Activated T-helper 9 cell treated with anti-CD3 and anti-CD28 coated beads, Interleukin-2, amount 50 U/mL, for 16 hours (primary cell): ENCODE measurements around the gene DGCR2.
A peak's percentile ranks its signal among the peaks of the same experiment; 100 is the strongest.
"Not testable (repeated sequence)": the region's sequence is repeated elsewhere in the genome, so short reads cannot be mapped to it uniquely, and the experiment has no call there.

Experiments used
- DNase-seq: peaks from one replicate; pipeline ENCODE4 v3.0.0-alpha.2; 2020; ENCODE audit warnings: low read depth

Gene DGCR2, protein sequence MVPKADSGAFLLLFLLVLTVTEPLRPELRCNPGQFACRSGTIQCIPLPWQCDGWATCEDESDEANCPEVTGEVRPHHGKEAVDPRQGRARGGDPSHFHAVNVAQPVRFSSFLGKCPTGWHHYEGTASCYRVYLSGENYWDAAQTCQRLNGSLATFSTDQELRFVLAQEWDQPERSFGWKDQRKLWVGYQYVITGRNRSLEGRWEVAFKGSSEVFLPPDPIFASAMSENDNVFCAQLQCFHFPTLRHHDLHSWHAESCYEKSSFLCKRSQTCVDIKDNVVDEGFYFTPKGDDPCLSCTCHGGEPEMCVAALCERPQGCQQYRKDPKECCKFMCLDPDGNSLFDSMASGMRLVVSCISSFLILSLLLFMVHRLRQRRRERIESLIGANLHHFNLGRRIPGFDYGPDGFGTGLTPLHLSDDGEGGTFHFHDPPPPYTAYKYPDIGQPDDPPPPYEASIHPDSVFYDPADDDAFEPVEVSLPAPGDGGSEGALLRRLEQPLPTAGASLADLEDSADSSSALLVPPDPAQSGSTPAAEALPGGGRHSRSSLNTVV

DNA sequence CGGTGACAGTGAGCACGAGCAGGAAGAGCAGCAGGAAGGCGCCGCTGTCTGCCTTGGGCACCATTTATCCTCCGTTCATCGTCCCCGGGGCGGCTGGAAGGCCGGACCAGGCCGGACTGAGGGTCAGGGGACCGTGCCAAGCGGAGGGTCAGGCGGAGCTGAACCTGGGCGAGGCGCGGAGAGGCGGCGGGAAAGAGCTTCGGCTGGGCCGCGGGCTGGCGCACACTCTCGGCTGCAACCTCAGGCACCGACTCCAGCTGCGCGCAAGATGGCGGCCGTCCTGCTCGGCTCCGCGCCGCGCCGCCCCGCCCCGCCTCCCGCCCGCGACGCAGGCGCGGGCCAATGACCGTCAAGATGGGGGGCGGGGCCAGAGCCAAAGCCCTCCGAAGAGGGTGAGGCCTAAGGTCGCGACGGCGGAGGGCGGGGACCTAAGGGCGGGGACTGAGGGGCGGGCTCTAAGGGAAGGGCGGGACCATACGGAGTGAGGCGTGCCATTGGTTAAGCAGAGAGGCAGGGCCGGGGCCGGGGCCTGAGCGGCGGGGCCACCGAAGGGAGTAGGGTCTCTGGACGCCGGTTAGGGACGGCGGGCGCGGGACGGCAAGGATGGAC lies at the start of gene DGCR2:
DGCR2 (minus strand) TSS at position 270 of the 609 bp plus-strand sequence; CDS start at position 64, 206 bp downstream.
- peak; percentile 96 for DNase-seq

DNA sequence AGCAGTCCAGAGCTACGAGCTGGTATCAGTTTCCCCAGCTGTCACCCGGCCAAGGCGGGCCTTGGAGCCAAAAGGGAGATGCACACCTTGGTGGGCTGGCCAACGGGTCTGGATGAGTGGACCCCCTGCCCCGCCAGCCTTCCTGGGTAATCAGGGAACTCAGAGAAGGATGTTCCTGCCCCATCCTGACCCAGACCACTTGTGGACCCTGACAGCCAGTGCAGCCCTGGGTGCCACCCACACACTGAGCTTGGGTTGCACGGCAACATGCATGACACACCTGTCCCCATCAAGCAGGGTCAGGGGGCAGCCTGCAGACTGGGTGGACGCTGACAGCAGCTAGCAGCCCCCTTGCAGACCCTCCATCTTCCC lies 47.7 kb upstream of the DGCR2 start:
- no peak for DNase-seq

DNA sequence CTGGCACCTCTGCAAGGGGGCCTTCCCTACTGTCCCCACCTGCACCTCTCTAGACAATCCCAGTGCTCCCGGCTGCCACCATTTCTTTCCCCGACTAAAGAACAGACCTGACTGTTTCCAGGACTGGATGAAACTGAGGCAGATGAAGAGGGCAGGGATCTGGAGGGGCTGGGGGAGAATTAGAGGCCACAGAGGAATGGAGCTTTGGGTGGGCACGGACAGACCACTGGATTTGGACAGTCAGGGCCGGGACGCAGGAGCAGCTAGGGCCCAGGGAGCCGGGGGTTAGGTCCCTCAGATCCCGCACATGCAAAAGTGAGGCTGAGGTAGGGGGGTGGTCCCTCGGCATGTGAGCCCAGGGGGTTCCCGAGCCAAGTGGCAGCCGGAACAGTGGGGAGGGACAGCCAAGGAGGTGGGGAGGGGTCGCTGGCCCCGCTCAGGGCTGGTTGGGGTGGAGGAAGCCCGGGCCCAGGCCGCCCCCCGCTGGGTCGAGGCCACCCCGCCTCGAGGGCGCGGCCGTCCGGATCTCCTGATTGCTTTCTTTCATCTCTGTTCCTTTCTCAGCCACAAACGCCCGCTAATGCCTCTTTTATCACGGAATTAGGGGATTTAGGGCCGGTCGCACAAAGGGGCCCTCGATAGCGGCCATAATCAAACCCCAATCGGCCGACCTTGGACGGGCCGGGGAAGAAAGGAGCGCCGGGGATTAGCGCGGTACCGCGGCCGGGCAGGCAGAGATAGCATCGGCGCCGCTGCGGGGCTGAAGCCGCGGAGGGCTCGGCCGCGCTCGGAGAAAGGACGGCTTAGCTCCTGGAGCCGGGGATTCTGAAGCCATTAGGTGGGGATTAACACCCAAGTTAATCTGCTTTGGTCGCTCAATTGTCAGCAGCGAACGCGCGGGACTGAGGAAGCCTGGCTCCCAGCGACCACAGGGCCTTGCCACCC lies 47.1 kb upstream of the DGCR2 start:
- no peak for DNase-seq

DNA sequence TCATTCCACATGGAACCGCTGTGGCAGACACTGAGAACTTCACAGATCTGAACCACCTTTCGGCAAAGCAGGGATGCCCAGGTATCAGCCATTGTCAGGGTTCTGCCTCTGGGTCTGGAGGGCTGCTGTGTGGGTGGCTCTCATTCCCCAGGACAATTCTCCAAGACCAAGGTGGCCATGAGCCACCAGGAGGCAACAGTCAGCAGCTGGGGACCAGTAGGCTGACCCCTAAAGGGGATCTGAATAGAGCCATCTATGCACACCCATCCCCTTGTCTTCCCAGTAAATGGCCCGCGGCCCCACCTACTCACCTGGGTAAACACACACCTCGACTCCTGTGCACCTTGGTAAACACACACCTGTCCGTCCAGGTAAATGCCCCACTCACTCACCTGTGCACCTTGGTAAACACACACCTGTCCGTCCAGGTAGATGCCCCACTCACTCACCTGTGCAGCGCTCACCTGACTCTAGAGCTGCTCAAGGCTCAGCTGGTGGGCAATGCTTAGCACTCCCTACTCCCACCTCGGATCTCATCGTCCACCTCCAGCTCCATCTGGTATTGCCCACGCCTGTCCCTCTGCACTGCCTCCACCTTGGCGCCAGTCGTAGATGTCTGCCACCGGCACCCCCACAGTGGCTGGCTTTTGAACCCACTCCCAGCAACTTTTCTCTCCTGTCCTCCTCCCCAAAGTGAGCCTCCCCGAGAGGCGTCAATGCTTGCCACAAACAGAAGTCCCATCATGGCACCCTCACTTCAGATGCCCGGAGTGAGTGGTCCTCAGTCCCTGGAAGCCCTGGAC lies 46.1 kb upstream of the DGCR2 start:
- no peak for DNase-seq

DNA sequence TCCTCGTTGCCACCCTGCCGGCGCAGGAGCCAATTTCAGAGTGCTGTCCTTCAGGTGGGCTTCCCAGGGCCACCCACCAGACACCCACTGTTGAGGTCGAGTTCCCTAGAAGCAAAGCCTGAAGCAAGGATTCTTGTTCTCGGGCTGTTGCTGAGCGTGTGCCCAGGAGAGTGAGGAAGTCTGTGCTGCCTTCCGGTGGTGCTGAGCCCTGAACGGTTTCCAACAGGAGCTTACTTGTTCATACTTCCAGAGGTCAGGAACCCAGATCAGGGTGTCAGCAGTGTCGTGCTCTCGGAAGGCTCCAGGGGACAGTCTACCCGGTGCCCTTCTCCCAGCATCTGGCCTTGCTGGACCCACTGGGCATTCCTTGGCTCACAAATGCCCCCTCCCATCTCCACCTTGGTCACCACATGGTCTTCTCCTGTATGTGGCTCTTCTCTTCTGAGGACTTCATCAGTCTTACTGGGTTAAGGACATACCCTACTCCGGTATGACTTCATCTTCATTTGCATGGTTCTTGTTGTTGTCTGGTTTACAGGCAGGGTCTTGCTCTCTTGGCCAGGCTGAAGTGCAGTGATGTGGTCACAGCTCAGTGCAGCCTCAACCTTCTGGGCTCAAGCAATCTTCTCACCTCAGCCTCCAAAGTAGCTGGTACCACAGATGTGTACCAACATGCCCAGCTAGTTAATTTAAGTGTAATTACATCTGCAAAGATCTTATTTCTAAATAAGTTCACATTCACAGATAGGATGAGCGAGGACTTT lies 45.1 kb upstream of the DGCR2 start:
- no peak for DNase-seq

DNA sequence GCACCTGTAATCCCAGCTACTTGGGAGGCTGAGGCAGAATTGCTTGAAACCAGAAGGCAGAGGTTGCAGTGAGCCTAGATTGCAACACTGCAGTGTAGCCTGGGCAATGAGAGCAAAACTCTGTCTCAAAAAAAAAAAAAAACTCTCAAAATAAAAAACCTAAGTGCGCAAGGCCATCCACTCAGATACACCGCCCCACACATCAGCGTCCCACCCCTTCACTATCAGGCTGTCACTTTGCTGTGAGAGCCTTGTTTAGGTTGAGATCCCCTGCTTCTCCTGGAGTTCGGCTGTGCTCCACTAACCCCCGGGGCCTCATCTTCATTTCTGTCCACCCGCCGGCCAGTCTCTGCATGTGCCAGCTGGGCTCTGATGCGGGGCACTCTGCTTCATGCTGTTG lies 44.2 kb upstream of the DGCR2 start:
- DNase-seq: no peak

DNA sequence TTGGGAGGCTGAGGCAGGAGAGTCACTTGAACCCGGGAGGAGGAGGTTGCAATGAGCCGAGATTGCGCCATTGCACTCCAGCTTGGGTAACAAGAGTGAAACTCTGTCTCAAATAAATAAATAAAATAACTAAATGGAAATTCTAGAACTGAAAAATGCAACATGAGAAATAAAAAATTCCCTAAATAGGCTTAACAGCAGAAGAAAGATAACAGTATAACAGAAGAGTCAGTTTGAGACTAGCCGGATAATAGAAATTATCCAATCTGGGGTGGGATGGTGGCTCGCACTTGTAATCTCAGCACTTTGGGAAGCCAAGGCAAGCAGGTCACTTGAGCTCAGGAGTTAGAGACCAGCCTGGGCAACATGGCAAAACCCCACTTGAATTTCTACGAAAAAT lies 42.2 kb upstream of the DGCR2 start:
- no peak for DNase-seq

DNA sequence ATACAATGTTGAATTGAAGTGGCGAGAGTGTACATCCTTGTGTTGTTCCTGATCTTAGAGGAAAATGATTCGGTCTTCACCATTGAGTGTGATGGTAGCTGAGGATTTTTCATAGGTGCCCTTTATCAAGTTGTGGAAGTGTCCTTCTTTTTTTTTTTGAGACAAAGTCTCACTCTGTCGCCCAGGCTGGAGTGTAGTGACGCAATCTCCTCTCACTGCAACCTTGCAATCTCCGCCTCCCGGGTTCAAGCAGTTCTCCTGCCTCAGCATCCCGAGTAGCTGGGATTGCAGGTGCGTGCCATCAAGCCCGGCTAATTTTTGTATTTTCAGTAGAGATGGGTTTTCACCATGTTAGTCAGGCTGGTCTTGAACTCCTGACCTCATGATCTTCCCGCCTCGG lies 36.4 kb upstream of the DGCR2 start:
- DNase-seq: not testable (repeated sequence)

DNA sequence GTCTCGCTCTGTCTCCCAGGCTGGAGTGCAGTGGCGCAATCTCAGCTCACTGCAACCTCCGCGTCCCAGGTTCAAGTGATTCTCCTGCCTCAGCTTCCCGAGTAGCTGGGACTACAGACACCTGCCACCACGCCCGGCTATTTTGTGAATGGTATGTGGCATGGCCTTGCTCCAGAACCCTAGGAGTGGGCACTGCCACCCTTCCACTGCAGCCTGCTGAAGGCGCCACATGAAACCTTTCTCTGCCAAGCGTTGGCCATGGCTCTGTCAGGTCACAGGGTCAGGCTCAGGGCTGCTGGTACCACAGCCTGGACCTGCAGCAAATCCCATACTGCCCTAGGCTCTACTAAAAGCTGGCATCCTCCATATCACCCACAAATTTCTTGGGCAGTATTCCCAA lies 33.9 kb upstream of the DGCR2 start:
- DNase-seq: not testable (repeated sequence)

DNA sequence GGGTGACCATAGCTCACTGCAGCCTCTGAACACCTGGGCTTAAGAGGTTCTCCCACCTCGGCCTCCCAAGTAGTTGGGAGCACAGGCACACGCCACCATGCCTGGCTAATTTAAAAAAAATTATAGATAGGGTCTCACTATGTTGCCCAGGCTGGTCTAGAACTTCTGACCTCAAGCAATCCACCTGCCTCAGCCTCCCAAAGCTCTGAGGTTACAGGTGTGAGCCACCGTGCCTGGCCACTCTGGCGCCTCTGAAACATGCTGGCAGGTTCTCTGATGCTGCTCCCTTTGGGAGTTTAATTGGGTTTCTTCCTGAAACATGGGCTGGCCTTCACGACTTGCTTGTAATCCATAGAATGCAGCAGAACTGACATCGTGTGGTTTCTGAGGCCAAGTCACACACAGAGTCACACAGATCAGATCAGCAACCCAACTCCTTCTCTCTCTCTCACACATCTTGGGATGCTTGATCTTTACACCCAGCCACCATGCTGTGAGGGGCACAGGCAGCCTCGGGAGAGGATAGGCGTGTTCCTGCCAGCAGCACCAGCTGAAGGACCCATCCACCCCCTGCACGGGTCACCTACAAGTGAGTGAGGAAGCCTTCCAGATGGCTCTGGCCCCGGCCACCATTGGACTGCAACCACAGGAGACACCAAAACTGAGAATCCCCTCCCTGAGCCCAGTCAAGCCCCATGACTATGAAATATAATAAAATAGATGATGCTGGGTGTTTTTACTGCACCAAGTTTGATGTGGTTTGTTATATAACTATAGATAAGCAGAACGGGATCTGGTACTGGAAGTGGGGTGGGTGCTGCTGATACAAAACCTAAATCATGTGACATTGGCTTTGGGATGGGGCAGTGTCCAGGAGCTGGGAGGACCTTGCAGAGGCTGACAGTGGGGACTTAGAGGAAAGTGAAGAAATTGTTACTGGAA lies 31.0 kb upstream of the DGCR2 start:
- DNase-seq: no peak

DNA sequence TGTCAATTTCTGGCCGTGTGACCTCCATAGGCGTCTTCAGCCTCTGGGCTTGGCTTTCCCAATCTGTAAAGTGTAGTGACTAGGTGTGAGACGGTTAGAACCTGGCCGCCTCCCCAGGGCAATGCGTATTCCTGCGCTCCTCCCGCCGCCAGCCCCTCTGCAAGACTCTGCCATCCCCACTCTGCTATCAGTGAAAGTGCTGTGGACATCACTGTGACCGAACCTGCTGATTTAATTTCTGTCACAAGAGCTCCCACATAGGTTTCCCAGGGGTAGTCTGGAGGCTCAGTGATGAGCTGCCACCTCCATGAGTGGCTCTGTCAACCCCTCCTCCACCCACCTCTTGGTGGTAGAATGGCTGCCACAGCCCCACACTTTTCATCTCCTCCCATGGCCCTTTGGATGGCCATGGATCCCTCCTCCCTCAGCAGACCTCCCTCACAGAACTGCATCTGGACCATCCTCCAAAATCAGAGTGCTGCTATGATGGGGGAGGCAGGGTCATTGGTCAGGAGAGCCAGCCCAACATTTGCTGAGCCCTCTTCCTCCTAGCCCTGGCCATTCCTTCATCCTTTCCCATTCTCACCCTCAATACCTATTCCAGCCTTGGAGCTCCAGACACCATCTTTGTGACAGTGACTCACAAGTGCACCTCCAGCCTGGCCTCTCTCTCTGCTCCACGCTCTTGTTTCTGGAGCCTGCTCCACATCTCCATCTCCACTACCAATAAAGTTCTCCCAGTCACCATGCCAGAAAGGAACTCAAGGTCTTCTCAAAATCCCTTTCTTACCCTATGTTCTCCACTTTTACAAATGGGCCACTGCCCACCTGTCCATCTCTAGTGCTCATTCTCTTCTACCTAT lies 29.3 kb upstream of the DGCR2 start:
- DNase-seq: no peak

DNA sequence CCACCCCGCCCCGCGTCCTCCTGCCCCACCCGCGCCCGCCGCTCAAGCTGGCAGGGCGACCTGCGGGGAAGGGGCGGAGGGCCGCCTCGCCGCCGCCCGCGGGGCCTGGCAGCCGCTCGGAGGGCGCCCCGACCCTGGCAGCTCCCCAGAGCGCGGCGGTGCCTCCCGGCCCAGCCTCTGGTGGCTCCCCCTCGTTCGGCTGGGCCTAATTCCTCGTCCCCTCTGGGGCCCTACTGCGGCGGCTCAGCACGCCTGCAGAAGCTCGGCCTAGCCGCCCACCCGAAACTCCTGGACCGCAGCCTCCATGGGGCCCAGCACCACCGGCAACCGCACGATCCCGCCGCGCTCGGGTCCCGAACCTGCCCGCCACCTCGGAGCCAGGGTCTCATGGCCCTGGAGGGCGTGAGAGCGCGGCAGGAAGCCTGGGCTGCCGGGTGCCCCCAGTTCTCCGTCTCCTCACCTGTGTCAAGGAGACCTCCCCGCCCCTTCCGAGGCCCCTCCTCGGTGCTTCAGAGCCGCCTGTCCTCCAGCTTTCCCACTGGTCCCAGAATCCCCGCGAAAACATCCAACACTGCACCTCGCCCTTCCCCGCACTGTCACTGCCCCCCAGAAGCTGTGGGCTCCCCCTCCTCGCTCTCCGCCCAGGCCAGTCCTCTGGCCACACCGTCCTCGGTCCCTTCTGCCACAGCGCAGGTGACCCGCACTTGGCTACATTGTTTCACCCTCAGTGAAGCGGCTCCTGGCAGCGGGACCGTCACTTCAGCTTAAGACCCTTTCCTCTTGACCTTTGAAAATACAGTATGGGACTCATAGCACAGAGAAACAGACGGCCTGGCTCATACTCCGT lies 28.5 kb upstream of the DGCR2 start:
- no peak for DNase-seq

DNA sequence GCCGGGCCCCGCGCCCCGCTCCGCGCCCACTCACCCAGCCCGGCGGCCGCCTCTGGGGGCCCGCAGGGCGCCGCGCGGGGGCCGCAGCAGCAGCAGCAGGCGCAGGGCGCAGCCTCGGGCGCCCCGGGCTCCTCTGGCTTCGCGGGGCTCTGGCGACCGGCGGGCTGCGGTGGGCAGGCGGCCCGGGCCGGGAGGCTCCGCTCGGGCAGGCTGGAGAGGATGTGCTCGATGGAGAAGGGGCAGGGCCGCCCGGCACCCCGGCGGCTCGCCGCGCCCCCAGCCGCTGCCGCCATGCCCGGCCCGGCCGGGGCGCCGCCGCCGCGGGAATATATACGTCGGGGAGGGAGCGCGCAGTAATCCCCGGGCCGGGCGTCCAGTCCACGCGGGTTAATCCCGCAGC lies 27.8 kb upstream of the DGCR2 start, which contains the start of gene GSC2:
GSC2 (minus strand) TSS at position 302 of the 400 bp plus-strand sequence; CDS start at position 293, 9 bp downstream.
- no peak for DNase-seq

DNA sequence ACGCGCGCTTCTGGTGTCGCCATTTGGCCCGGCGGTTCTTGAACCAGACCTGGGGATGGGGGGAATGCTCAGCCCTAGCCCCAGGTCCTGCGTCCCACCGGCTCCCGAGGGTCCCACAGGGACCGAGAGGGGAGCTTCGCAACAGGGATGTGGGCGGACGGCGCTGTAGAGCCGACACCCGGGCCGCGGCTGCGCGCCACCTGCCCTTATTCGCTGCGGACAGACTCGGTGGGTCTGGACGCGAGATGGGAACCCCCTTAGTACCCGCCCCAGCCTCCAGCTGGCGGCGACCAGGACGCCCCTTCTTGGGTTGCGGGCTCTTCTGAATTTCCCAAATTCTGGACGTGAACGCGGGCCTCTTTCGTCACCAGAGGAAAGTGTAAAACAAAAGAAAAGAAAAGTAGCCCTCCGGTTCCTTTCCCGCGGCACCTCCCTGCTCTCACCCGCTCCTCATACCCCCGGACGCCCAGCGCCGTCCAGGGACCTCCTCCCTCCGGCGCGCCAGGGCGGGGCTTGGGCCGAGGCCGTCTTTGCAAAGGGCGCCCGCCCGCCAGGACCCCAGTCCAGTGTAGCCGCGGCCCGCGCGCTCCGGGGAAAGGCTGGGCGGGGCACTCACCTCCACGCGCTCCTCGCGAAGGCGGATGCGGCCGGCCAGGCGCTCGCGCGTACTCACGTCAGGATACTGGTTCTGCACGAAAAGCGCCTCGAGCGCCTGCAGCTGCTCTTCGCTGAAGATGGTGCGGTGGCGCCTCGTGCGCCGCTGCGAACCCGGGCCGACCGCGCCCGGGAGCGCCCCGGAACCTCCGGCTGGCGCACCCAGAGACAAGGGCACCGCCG lies 27.1 kb upstream of the DGCR2 start:
- DNase-seq: no peak

DNA sequence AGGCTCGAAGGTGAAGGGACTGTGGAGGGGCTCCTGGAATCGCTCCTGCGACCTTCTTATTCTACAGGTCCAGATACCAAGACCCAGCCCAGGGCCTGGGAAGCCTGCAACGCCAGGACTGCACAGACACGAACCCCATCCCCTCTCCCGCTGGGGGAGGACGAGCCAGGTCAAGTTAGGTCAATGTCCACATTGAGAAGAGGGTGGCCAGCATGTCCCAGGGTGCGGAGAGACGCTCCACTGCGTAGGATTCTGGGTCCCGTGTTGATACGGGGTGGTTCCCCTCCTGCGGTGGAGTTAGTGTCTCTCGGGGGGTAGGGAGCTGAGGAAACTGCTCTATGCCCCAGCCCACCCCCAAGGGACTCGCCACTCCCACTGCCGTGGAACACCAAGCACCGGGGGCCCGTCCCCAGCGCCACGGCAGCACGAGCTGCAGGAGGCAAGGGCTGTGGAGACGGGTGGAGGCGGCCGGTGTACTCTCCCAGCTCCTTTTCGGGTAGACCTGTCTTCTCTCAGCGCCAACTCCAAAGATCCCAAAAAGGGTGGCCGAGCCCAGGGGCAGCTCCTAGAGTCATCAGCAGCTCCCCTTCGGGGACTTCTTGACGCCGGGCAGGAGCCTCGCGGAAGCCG lies 26.3 kb upstream of the DGCR2 start:
- DNase-seq: no peak

DNA sequence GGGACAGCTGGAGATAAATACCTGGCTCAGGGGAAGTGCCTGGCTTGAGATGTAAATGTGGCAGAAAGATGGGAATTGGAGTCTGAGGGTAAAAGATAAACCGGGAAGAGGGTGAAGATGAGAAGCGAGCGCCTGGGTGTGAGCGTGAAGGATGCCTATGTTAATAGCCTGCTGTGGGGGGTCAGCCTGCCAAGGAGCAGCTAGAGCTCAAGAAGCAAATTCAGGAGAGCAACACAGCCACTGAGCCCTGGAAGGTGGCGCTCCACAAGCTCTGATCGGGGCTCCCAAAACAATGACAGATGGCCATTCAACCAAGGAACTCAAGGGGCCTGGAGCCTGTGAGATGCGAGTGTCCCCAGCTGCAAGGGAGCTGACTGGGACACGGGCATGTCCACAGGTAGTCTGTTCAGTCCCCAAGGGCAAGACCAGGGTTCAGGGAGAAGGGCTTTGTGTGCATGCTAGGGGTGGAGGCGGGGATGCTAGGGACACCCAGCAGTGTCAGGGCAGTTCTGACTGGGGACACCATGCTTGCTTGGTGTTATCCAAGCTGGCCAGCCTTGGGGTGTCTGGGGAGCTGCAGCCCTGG lies 25.1 kb upstream of the DGCR2 start:
- DNase-seq: no peak
